T-helper 9 cell (primary cell): ENCODE measurements around the gene LAMTOR3.

Source experiments
- DNase-seq: peaks from one replicate; pipeline ENCODE4 v3.0.0-alpha.2; 2020

The LAMTOR3 gene

DNA sequence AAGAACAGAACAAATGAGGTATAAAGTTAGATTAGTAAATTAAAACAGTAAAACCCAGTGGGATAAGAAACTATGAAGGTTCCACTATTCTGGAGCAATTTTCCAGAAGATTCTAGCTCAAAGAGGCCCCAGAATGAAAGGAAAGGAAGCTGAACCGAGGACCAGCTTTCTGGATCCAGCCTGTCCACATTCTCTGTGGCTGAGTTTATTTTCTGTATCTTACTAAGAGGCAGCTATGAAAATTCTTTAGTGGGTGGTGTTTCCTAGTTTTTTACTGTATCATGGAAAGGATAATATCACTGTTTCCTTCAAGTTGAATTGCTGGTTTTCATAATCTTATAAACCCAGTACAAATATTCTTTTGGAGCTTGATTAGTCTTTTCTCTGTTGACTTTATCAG, 65.8 kb downstream of the LAMTOR3 start:
- no peak for DNase-seq
